ENCODE results near the gene LRMDA. TPM values are rescaled to one million over a fixed set of nuclear protein-coding genes. Genes with fewer than 3 reads are reported as not detected.

Gene LRMDA
- total and polyA plus RNA-seq, 2 of the 4 experiments (the other 2 are of a cell fraction), result 0.07 TPM; not detected in 1

DNA sequence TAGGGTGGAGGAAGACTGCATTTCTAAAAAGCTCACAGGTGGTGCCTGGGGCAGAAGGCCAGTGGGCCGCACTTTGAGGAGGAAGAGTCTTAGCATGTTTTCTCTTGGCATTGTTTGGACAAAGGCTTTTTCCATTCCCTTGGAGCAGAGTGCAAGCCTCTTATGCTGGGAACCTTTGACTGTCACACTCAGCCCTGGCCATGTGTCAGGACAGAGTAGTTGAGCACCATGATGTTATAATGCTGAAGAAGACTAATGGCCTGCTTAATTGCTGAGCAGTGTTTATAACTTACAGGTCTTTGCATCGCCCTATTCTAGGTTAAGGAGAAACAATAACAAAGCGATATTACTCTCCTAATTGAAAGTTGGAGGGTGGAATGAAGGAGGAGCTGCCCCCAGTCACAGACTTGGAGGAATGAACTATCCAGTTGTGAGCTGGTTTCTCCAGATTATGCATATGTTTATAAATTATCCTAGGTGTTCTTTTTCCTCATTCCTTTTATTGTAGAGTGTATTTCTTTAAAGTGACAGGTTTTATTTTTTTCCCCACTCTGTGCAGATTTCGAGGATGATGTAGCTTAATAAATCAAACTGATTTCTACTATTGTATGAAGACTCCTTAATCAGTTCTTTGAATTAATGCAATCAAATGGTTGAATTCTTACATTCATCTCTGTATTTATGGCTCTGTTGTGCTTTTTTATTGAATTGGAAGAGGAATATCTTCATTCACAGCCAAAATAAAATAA lies 767.0 kb downstream of the LRMDA start:
- H3K79me1 ChIP-seq (ENCODE audit: low read depth in 1 of 2, low read length in 2 of 2), result no peaks in the 10 kb centered on the region
- no peak for TF ChIP-seq MXI1 (IDR thresholded peaks at IDR 0.05; ENCODE audit: borderline replicate concordance, low read depth, low read length)
- no peak for TF ChIP-seq NFE2L2 (IDR thresholded peaks at IDR 0.05; ENCODE audit: low read depth, low read length)
- TF ChIP-seq, protein P1, sequence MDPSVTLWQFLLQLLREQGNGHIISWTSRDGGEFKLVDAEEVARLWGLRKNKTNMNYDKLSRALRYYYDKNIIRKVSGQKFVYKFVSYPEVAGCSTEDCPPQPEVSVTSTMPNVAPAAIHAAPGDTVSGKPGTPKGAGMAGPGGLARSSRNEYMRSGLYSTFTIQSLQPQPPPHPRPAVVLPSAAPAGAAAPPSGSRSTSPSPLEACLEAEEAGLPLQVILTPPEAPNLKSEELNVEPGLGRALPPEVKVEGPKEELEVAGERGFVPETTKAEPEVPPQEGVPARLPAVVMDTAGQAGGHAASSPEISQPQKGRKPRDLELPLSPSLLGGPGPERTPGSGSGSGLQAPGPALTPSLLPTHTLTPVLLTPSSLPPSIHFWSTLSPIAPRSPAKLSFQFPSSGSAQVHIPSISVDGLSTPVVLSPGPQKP (IDR thresholded peaks at IDR 0.05; ENCODE audit: borderline replicate concordance, low read depth, low read length), result no peak
- no peak for TF ChIP-seq SMC3 (IDR thresholded peaks at IDR 0.05; ENCODE audit: low read depth, low read length)
- TF ChIP-seq CEBPB (IDR thresholded peaks at IDR 0.05; ENCODE audit: low read depth, low read length), result no peak
- TF ChIP-seq MAZ (IDR thresholded peaks at IDR 0.05; ENCODE audit: borderline replicate concordance, low read depth, low read length), result no peak
- TF ChIP-seq, protein P2, sequence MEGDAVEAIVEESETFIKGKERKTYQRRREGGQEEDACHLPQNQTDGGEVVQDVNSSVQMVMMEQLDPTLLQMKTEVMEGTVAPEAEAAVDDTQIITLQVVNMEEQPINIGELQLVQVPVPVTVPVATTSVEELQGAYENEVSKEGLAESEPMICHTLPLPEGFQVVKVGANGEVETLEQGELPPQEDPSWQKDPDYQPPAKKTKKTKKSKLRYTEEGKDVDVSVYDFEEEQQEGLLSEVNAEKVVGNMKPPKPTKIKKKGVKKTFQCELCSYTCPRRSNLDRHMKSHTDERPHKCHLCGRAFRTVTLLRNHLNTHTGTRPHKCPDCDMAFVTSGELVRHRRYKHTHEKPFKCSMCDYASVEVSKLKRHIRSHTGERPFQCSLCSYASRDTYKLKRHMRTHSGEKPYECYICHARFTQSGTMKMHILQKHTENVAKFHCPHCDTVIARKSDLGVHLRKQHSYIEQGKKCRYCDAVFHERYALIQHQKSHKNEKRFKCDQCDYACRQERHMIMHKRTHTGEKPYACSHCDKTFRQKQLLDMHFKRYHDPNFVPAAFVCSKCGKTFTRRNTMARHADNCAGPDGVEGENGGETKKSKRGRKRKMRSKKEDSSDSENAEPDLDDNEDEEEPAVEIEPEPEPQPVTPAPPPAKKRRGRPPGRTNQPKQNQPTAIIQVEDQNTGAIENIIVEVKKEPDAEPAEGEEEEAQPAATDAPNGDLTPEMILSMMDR (conservative IDR thresholded peaks at IDR 0.05; ENCODE audit: low read depth, low read length), result no peak
- TF ChIP-seq BHLHE40 (IDR thresholded peaks at IDR 0.05; ENCODE audit: low read depth, low read length), result no peak
- no peak overlapping the region for H3K4ac ChIP-seq (ENCODE audit: low read depth, low read length)
- no peak overlapping the region for H3K4me2 ChIP-seq (ENCODE audit: low read depth, low read length)
- H2BK15ac ChIP-seq (ENCODE audit: low read depth, low read length), result no peak overlapping the region
- no peak overlapping the region for H4K5ac ChIP-seq (ENCODE audit: low read depth, low read length)
- H4K91ac ChIP-seq (ENCODE audit: insufficient read depth, low read depth, low read length), result no peak overlapping the region
- no CpG with 5 or more reads among the region's 4 CpGs for WGBS, 2 experiments (ENCODE audit: extremely low coverage in 2 of 2, insufficient read length in 1 of 2)
- H2BK5ac ChIP-seq (ENCODE audit: low read depth, low read length, poor library complexity, severe bottlenecking), result no peak overlapping the region
- DNase-seq (no peak), ATAC-seq (ENCODE audit: low read depth) (no peak)
- intact Hi-C loops (cut with micrococcal nuclease), result no loop called here
- H4K20me1 ChIP-seq (ENCODE audit: insufficient read depth, low read length), result no peaks in the 10 kb centered on the region
- H3K14ac ChIP-seq (replicated peaks; ENCODE audit: low read depth, low read length), result no peak overlapping the region
- H3K27me3 ChIP-seq (ENCODE audit: control insufficient read depth, insufficient read depth, low read length), result no peaks in the 10 kb centered on the region
- no peak overlapping the region for H3K27ac ChIP-seq (ENCODE audit: insufficient read depth, low read length)
- no peak overlapping the region for H3K9ac ChIP-seq (ENCODE audit: low read depth, low read length)
- no TSS peak for BruUV-seq (replicated peaks)
- no peak overlapping the region for H2BK20ac ChIP-seq (ENCODE audit: low read depth, low read length)
- no peak overlapping the region for H3K23ac ChIP-seq (ENCODE audit: low read depth, low read length)
- H3K4me1 ChIP-seq (ENCODE audit: control insufficient read depth, insufficient read depth, low read length), result peaks cover 15% of the 10 kb centered on the region
- no peak overlapping the region for H2AFZ ChIP-seq (replicated peaks; ENCODE audit: low read length, poor library complexity)
- no peak overlapping the region for H2AK5ac ChIP-seq (ENCODE audit: low read depth, low read length)
- H3K4me3 ChIP-seq (ENCODE audit: insufficient read depth, low read depth, low read length), result no peak overlapping the region
- no peaks in the 10 kb centered on the region for H3K36me3 ChIP-seq (ENCODE audit: control insufficient read depth, insufficient read depth, low read length)
- H2AK9ac ChIP-seq (replicated peaks; ENCODE audit: low read depth, low read length, poor library complexity), result no peak overlapping the region
- no peak overlapping the region for H2BK120ac ChIP-seq (ENCODE audit: low read depth, low read length)
- CTCF ChIA-PET, result no interaction called here
- dilution Hi-C loops (cut with HindIII; ENCODE audit: low sequenced_read_pairs, unreplicated experiment), result no loop called here
- no peaks in the 10 kb centered on the region for H3K9me3 ChIP-seq (ENCODE audit: control insufficient read depth, insufficient read depth, low read length)
- H3K9me1 ChIP-seq (ENCODE audit: insufficient read depth, low read length), result peaks cover 3% of the 10 kb centered on the region
- H3K56ac ChIP-seq (ENCODE audit: extremely low read depth, insufficient read depth, low read length), result no peak overlapping the region
- in situ Hi-C loops (cut with MboI; ENCODE audit: low sequenced_read_pairs), result no loop called here
- no peak overlapping the region for H3K18ac ChIP-seq (ENCODE audit: low read depth, low read length)
- H4K8ac ChIP-seq (ENCODE audit: low read depth in 2 of 2, low read length in 2 of 2), result no peak overlapping the region
- POLR2A ChIA-PET (ENCODE audit: unreplicated experiment), result no interaction called here

Measured in IMR-90 (cell line).